Astrocyte of the hippocampus (primary cell): ENCODE data around the gene NUDT4B.
"Not testable (repeated sequence)": the region's sequence is repeated elsewhere in the genome, so short reads cannot be mapped to it uniquely, and the experiment has no call there.

Experiments used
- DNase-seq: peaks from one replicate; pipeline ENCODE4 v3.0.0; 2011; ENCODE audit warnings: low read depth, low spot score

The NUDT4B gene

DNA sequence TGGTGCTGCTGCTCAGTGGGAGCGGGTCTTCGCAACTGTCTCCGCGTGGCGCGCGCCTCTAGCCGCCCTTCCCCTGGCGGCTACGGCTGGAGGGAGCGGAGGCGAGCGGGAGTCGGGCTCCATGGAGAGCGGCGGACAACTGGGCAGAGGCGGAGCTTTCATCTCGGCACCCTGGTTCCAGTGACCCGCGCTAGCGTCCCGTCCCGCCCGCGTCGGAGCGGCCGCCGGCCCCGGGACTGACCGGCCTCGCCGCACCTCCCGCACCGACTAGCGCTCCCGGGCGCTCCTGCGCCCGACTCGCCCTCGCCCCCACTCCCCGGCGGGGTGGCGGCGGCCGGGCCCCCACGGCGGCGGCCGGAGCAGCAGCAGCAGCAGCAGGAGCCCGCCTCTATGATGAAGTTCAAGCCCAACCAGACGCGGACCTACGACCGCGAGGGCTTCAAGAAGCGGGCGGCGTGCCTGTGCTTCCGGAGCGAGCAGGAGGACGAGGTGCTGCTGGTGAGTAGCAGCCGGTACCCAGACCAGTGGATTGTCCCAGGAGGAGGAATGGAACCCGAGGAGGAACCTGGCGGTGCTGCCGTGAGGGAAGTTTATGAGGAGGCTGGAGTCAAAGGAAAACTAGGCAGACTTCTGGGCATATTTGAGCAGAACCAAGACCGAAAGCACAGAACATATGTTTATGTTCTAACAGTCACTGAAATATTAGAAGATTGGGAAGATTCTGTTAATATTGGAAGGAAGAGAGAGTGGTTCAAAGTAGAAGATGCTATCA, at the start of gene NUDT4B:
TSS of gene NUDT4B (plus strand) at position 212 of the 772 bp plus-strand sequence. CDS start at position 391, 179 bp downstream.
- DNase-seq, result not testable (repeated sequence)

DNA sequence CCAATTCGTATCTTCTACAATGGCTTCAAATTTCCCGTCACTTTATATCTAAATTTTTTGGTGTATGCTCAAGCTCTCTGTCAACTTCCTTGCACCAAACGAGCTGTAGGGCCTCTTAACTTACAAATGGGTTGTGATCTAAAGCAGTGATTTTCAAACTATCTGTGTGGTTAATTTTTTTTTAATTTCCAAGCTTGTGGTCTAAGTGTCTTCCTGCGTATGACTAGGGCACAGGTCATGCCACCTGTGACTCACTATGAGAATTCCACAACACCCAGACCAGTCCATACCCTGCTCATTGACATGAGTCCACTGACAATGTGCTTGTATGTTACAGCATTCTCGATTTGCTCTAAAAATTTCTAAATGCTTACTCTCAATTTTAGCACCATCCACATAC, 49.2 kb upstream of the NUDT4B start:
- not testable (repeated sequence) for DNase-seq

DNA sequence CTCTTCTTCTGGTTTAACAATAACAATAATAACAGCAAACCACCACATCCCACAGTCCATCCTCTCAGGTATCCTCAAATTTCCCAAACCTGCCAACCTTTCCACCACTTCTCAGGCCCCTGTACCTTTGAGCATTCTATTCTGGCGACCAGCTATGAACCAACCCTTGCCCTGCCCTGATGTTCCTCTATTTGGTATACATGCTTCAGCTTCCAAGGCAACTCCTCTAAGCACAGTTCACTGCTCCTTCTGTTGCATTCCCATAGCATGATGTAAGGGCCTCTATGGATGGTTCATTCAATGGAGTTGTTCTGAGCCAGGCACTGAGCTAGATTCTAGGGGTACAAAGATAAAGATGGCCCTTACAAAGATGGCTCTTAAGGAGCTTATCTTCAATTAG, 46.3 kb upstream of the NUDT4B start:
- DNase-seq, result not testable (repeated sequence)

DNA sequence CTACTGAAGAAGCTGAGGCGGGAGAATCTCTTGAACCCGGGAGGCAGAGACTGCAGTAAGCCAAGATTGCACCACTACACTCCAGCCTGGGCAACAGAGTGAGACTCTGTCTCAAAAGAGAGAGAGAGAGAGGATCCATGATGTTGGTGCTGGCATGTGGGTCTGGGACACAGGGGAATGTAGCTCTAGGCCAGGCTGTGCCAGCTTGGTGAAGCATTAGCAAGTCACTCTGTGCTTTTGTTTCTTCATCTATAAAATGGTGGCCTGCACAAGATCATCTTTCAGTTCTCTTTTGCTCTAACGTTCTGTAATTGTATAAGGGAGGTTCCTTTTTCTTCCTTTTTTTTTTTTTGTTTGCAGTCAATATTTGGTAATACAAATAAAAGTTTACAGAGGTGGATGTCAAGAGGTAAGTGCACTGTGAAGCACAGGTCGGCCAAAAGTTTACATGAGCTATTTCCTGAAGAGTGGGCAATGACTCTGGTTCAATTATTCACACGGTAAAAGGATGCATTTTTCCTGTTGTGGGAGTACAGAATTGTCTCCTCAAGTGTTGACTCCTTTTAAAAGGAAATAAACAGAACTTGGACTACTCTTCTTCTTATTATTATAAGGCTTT, 44.5 kb upstream of the NUDT4B start:
- DNase-seq, result not testable (repeated sequence)

DNA sequence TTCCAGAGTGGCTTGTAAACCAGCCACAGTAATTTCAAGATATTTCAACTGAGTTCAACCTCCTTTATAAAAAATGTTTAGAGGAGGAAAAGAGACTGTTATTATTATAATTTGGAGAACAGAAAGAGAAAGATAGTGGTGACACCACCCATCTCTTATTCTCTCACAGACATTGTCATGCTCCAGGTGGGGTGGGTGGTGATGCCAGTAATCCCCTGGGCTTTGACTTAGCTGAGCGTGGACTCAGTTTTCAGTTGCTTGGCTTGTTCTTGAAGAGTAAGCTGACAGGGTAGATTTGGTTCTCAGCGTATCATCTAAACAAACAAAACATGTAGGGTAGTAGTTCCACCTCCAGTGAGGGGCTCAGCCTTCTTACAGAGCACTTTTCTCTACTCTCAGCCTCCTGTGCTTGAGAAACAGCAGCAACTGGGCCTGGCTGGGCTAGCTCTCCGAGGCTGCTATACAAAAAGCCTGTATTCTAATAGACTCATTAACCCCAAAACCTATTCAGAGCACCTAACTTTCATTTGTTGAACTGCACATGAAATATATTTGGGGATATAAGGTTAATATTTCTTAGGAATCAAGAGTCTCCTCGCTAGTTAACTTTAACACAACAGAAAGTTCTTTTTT, 43.1 kb upstream of the NUDT4B start:
- not testable (repeated sequence) for DNase-seq

DNA sequence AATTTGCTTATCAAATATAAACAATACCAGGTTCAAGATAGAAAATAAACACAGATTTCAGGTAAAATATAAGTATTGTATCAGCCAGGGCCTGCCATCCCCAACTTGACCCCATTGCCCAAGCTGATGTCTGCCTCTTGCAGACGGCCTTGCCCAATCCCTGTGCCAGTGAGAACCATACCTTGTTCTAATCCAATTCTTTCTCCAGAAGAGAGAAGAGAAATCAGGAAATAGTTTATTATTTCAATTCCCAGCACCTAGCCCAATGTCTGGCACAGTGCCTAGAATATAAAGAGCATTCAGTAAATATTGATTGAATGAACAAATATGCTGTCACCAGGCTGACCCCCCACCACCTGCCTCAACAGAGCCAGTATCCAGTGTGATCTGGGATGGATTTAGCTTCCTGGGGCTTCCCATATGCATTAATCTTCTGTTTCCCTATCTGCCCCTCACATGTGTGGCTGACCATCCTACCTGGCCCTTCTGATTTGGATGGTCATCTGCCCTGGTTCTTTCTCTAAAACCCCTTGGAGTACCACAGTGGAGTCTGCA, 39.7 kb upstream of the NUDT4B start:
- not testable (repeated sequence) for DNase-seq

DNA sequence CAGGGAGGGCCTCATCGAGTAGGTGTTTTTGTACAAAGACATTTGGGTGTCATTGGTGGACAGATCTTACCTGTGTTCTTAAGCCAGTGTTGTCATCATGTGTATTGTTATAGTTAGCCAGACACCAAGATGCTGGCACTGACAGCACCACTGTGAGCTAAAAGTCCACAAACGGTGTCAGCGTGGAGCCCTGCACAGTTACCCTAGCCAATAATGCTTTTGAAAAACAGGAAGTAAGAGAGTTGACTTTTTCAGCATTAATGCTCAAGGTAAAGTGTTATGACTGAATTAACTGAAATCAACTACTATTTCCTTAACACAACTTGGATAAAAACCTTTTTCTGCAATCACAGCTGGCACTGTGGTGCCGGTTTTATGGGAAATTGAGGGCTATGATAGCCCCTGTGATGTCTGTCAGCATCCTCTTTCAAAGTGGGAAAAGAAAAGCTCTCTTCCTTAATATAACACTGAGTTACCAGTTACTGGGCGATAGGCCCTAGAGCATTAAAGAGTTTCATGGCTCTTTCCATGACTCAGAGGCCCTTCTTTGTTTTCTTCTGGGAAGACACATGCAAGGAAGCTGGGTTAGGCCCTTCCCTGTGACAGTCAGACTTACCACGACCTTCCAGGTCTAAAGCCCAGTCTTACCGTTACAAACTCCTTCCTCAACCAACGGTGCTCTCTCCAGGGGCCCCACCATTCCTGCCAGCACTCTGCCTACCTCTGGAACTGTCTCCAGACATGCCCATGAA, 37.6 kb upstream of the NUDT4B start:
- not testable (repeated sequence) for DNase-seq

DNA sequence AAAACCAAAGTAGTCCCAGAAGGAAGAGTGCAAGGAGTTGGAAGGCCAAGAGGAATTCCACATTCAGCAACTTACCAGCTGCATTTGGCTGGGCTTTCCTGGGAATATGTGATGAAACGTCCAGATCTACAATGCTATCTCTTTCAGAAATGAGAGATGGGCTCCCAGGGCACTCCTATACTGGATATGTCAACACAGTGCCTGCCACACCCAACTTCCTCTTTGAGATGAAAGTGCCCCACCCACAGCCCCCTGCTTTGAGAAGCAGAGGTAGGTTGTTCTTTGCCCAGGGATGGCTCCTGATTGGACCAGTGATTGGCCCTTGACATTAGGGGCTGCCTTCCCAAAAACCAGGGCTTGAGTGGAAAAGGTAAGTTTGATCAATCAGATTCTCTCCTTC, 36.2 kb upstream of the NUDT4B start:
- DNase-seq, result not testable (repeated sequence)

DNA sequence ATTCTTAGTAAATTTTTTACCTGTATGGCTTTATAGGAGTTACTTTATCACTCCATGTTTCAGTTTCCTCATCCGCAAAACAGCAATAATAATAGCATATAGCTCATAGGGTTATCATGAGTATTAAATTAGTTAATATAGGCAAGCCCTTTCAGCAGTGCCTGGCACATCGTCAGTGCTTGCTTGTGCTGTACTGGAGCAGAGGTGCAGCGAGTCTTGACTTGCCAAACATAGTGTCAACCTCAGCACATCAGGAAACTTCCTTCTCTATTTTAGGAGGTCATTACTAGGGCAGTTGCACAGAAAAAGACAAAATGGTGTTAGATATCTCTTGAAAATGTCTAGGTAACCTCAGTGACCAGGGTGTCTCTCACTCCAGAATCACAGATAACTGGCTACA, 33.1 kb upstream of the NUDT4B start:
- DNase-seq, result not testable (repeated sequence)

DNA sequence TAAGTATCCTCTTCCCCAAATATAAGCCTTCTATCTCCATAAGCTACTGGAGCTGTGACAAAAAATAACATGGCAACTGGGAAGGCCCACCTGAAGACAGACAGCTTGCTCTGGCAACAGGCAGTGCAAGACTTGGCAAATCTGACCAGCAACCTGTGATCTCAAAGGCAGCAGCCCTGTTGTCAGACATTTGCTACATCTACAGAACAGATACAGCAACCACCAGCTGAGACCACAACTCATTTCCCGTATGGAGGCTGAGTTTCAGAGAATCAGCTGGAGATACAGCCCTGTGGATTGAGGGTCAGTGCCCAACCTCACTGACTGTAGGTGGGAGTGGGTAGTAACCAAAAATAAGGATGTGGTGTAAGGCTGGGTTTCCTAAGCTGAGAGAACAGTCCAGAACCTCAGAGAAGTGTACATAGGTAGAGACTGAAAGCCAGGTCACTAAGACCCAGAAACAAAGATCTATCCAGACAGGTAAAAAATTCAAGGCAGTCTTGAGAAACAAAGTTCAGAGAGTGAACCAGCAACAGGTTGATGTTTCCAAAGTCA, 31.5 kb upstream of the NUDT4B start:
- DNase-seq, result not testable (repeated sequence)

DNA sequence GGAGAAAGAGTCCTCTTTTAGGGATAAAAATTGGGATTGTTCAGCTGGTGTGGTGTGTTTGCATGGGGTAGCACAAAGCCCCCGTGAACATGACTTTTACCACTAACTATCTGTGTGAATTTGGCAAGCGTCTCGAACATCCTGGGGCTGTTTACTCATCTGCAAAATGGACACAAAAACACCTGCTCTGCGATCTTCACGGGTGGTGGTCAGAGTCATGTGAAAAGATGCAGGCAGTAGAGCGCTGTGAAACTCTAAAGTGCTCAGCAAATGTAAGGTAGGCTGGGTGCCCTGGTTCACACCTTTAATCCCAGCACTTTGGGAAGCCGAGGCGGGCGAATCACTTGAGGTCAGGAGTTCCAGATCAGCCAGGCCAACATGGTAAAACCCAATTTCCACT, 27.7 kb upstream of the NUDT4B start:
- DNase-seq, result not testable (repeated sequence)

DNA sequence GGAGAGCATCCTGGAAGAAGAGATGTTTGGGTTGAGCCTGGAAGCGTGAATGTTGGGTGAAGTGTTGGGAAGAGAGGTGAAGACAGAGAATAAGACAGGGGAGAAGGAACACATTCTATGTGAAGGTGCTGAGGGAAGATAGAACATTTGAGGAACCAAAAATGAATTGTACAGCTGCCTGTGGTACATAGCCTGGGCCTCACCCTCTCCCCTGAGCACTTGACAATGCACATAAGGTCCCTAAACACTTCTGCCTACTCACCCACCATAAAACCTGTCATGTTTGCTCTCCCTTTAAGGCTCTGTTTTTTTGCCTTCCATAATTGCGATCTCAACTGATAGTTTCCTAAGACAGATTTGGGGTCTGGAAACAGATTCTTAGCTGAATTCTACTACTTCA, 25.8 kb upstream of the NUDT4B start:
- not testable (repeated sequence) for DNase-seq

DNA sequence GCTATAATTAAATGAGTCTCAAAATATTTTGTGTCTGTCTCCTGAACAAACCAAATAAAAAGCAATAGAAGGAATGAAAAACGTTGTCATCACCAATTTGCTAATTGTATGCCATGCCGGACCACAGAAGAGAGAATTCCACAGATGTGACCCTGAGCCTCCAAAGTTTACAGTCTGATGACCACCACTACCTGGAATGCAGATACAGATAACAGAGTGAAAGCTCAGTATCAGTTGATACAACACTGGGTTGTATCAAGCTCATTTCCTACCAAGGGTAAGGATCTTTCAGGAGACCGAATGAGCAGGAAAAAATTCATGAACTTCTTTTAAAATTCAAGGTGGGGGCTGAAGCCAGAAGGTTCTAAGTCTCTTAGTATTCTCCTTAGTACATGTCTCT, 25.1 kb upstream of the NUDT4B start:
- DNase-seq, result not testable (repeated sequence)

DNA sequence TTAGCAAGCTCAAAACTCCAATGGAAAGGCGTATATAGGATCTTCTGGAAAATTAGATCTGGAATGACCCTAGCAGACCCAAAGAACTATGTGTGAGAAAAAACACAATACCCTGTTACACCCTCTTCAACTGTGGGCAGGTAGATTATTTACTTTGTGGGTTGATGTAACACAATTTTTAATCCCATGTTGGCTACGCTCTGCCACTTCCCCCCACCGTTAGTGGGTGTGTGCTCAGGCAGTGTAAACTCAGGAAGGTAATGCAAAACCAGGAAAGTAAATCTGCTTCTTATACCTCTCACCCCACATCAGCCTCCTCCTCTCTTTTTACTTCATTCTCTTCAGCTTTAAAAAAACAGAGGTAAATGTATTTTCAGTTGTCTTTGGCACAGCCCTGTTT, 23.7 kb upstream of the NUDT4B start:
- DNase-seq, result not testable (repeated sequence)

DNA sequence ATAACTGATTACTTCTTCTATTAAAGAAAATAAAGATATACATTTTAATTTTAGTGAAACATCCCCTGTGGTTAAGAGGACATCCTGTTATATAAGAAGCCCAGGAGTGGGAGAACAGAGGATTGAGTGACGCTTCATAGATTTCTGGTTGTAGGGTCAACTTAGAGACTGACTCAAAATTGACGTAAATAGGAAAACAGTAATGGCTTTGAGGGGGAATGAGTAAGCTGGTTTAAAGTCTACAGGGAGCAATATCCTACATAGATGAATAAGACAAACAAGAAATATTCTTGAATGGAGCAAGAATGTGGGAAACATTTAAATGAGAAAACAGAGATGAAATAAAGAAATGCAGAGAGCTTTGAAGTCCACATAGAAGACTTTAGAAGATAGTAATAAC, 20.7 kb upstream of the NUDT4B start:
- DNase-seq, result not testable (repeated sequence)

DNA sequence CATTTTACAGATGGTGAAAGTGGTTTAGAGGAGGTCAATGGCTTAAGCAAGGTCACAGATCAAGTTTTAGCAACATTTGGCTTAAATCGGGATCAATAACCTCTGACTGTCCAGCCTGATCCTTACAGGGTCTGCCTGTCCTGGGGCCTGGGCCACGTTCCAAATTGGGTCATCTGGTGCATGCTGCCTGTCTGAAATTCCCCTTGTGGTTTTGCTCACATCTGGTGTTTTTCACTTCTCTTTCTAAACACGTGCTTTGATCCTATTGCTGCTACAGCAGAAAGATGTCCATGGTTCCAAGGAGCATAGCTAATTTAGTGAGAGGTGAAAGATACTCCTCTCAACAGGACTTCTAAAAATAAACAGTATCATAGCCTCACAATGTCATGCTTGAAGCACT, 19.4 kb upstream of the NUDT4B start:
- not testable (repeated sequence) for DNase-seq

DNA sequence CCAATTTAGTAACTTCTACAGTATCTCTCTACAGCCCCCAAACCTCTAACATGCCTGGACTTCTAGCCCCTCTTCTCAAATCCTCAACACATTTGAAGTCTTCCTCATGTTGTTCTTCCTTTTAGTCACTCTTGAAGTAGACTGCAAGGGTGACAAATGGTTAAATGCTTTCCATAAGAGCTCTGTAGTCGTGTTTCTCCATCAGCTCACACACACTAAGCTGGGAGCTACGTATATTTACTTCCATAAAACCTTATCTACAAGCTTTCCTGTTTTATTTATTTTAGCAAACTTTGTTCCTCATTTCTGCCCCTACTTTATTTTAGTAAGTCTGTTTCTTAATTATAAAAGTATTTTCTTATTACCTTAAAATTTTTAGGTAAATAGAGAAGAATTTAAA, 19.0 kb upstream of the NUDT4B start:
- not testable (repeated sequence) for DNase-seq

DNA sequence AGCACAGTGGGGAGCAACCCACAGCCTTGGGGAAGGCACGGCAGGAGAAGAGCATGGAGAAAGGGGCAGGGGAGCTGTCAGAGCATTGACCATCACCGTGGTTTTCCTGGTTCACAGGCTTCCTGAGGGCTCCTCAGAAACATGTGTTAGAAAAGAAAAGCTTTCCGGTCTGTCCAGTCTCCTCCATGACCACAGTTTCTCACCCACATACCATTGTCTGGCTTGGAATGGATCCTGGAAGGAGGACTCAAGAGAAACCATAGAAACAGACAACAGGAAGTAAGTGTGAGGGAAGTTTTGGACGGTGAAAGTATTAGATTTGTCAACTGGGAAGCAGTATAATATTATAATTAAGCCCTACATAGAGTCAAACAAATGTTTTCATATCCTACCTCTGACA, 16.3 kb upstream of the NUDT4B start:
- DNase-seq, result not testable (repeated sequence)

DNA sequence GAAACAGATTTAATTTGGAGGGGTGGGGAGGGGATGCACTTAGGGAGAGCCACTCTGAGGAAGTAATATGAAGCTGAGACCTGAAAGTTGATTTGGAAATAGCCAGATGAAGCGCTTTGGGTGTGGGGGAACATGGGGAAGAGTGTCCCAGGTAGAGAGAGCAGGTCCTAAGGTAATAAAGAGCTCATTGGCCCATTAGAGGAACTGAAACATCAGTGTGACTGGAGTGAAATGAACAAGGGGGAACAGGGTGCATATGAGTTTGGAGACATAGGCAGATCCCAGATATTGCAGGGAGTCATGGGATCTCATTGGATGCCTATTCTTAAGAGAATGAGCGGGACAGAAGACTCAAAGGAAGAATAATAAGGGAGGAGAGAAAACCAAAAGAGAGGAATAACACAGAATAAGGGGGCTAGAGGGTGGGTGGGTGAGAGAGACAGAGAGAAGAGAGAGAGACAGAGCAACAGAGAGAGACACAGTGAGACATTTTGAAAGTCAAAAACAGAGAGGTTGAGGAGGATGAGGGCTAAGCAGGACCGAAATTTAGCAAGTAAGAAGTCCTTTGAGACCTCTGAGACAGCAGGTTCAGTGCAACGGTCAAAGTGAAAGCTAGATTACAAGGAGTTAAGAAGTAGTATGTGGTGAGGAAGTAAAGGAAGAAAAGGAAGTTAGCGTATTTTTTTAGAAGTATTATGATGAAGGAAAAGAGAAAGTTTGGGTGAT, 14.8 kb upstream of the NUDT4B start:
- not testable (repeated sequence) for DNase-seq

DNA sequence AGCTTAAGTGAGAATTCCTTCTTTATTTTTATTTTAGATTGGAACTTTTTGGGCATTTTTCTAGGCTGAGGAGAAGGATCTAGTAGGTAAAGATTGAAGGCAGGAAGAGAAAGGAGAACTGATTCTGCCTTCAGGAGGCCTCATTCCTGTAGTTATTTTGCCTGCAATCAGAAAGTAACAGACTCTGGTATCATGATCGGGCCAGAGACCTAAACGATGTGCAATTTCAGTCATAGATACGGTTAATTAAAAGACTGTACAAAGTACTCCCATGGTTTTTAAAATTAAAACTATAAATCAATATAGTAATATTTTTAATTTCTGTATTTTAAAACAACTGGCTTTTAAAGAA, 14.3 kb upstream of the NUDT4B start:
- DNase-seq, result not testable (repeated sequence)

DNA sequence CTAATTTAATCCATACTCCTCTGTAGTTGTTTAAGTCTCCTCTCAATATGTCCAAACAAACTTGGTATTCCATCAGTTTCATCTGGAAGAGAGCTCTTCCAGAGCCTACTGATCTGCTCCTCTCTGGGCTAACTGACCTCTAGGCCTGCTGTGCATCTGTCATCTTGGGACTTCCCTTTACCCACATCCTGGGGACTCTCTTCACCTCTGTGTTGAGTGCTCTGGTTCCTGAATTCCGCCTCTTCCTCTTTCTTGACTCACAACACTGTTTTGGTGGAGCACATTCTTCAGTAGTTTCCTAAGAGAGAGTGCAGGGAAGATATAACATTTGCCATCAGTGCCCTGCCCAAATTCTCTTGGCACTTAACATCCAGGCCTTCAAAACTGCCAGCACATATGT, 13.0 kb upstream of the NUDT4B start:
- not testable (repeated sequence) for DNase-seq
